ENCODE measurements around the gene GPR78.
A peak's percentile ranks its signal among the peaks of the same experiment; 100 is the strongest.

Gene GPR78

GRCh38 chr4:8607603-8608481 lies 27.6 kb downstream of the GPR78 start:
- Mint-ChIP-seq H3K27ac (no peak overlapping the region), H3K4me1 (no peaks in the 10 kb centered on the region), H3K4me3 (no peak overlapping the region), H3K9me3 (no peaks in the 10 kb centered on the region), H3K27me3 (no peaks in the 10 kb centered on the region)
- peak; percentile 35 to 41 for DNase-seq
- ATAC-seq = no peak

GRCh38 chr4:8608714-8609391 lies 28.7 kb downstream of the GPR78 start:
- no peak overlapping the region for H3K4me3 Mint-ChIP-seq
- H3K27me3 Mint-ChIP-seq = no peaks in the 10 kb centered on the region
- no peak overlapping the region for H3K27ac Mint-ChIP-seq
- no peaks in the 10 kb centered on the region for H3K4me1 Mint-ChIP-seq
- no peak for DNase-seq
- ATAC-seq = no peak
- no peaks in the 10 kb centered on the region for H3K9me3 Mint-ChIP-seq

- Mint-ChIP-seq H3K4me1 (peaks cover under 1% of the 10 kb centered on the region), H3K9me3 (no peaks in the 10 kb centered on the region), H3K27me3 (no peaks in the 10 kb centered on the region), H3K27ac (no peak overlapping the region), H3K4me3 (no peak overlapping the region)
- DNase-seq = no peak
- ATAC-seq = no peak
Observed at GRCh38 chr4:8609406-8609805, 29.2 kb downstream of the GPR78 start.

GRCh38 chr4:8609824-8610350 lies 29.7 kb downstream of the GPR78 start:
- no peak overlapping the region for H3K27ac Mint-ChIP-seq
- H3K4me1 Mint-ChIP-seq = peaks cover 6% of the 10 kb centered on the region
- DNase-seq (no peak), ATAC-seq (no peak)
- H3K27me3 Mint-ChIP-seq = no peaks in the 10 kb centered on the region
- H3K9me3 Mint-ChIP-seq = no peaks in the 10 kb centered on the region
- no peak overlapping the region for H3K4me3 Mint-ChIP-seq

GRCh38 chr4:8610858-8611616 lies 30.8 kb downstream of the GPR78 start:
- no peaks in the 10 kb centered on the region for H3K27me3 Mint-ChIP-seq

GRCh38 chr4:8612646-8613045 lies 32.5 kb downstream of the GPR78 start:
- H3K9me3 Mint-ChIP-seq = no peaks in the 10 kb centered on the region
- H3K27me3 Mint-ChIP-seq = no peaks in the 10 kb centered on the region
- DNase-seq = no peak

More at GRCh38 chr4:8610858-8611616, 30.8 kb downstream of the GPR78 start:
- Mint-ChIP-seq H3K4me3 (no peak overlapping the region), H3K4me1 (peaks cover 9% of the 10 kb centered on the region), H3K9me3 (no peaks in the 10 kb centered on the region), H3K27ac (no peak overlapping the region)
- DNase-seq (no peak), ATAC-seq (no peak)

GRCh38 chr4:8613421-8614364 lies 33.5 kb downstream of the GPR78 start:
- Mint-ChIP-seq H3K27me3 (no peaks in the 10 kb centered on the region), H3K4me1 (peaks cover 9% of the 10 kb centered on the region), H3K27ac (no peak overlapping the region), H3K9me3 (no peaks in the 10 kb centered on the region), H3K4me3 (no peak overlapping the region)
- DNase-seq = no peak
- no peak for ATAC-seq

More at GRCh38 chr4:8612646-8613045, 32.5 kb downstream of the GPR78 start:
- ATAC-seq = no peak
- Mint-ChIP-seq H3K27ac (no peak overlapping the region), H3K4me3 (no peak overlapping the region), H3K4me1 (peaks cover 9% of the 10 kb centered on the region)

GRCh38 chr4:8614365-8615193 lies 34.4 kb downstream of the GPR78 start:
- no peaks in the 10 kb centered on the region for H3K27me3 Mint-ChIP-seq
- no peak overlapping the region for H3K4me3 Mint-ChIP-seq
- no peaks in the 10 kb centered on the region for H3K9me3 Mint-ChIP-seq
- ATAC-seq (no peak), DNase-seq (no peak)
- H3K27ac Mint-ChIP-seq = peak overlapping the region in 1 of 2 donors; percentile 94
- H3K4me1 Mint-ChIP-seq = peaks cover 9% of the 10 kb centered on the region

- no peak for DNase-seq
- ATAC-seq = no peak
- Mint-ChIP-seq H3K4me1 (peaks cover 9% of the 10 kb centered on the region), H3K27me3 (no peaks in the 10 kb centered on the region), H3K27ac (no peak overlapping the region), H3K4me3 (no peak overlapping the region), H3K9me3 (no peaks in the 10 kb centered on the region)
Observed at GRCh38 chr4:8615366-8615765, 35.2 kb downstream of the GPR78 start.

GRCh38 chr4:8615921-8616787 lies 36.0 kb downstream of the GPR78 start:
- DNase-seq = no peak
- H3K27me3 Mint-ChIP-seq = no peaks in the 10 kb centered on the region
- no peak for ATAC-seq

GRCh38 chr4:8616831-8617230 lies 36.6 kb downstream of the GPR78 start:
- Mint-ChIP-seq H3K4me3 (no peak overlapping the region), H3K27me3 (no peaks in the 10 kb centered on the region), H3K27ac (no peak overlapping the region), H3K9me3 (no peaks in the 10 kb centered on the region), H3K4me1 (peaks cover 9% of the 10 kb centered on the region)
- no peak for DNase-seq
- no peak for ATAC-seq

More at GRCh38 chr4:8615921-8616787, 36.0 kb downstream of the GPR78 start:
- Mint-ChIP-seq H3K9me3 (no peaks in the 10 kb centered on the region), H3K27ac (no peak overlapping the region), H3K4me1 (peaks cover 9% of the 10 kb centered on the region), H3K4me3 (no peak overlapping the region)

- no peaks in the 10 kb centered on the region for H3K9me3 Mint-ChIP-seq
- peaks cover 9% of the 10 kb centered on the region for H3K4me1 Mint-ChIP-seq
- ATAC-seq (no peak), DNase-seq (no peak)
- no peaks in the 10 kb centered on the region for H3K27me3 Mint-ChIP-seq
- peak overlapping the region in 1 of 2 donors; percentile 34 for H3K27ac Mint-ChIP-seq
- H3K4me3 Mint-ChIP-seq = no peak overlapping the region
Observed at GRCh38 chr4:8617486-8618040, 37.4 kb downstream of the GPR78 start.

GRCh38 chr4:8618421-8618820 lies 38.2 kb downstream of the GPR78 start:
- peaks cover 9% of the 10 kb centered on the region for H3K4me1 Mint-ChIP-seq

More at GRCh38 chr4:8618421-8618820, 38.2 kb downstream of the GPR78 start:
- H3K27me3 Mint-ChIP-seq = no peaks in the 10 kb centered on the region
- no peak overlapping the region for H3K27ac Mint-ChIP-seq
- H3K4me3 Mint-ChIP-seq = no peak overlapping the region
- ATAC-seq = no peak
- DNase-seq = no peak
- H3K9me3 Mint-ChIP-seq = no peaks in the 10 kb centered on the region

Data from stimulated activated naive CD8-positive, alpha-beta T cell treated with anti-CD3 and anti-CD28 coated beads, Interleukin-15, amount 100 ng/mL, for 72 hours (primary cell).